Type B pancreatic cell (in vitro differentiated cells): ENCODE data around the gene LYRM4. TPM values are rescaled to one million over a fixed set of nuclear protein-coding genes. Genes with fewer than 3 reads are reported as not detected.

Experiments
- DNase-seq: peaks from one replicate; pipeline ENCODE4 v3.0.0; 2021; ENCODE audit warnings: mixed read lengths; ENCODE audit not compliant: unreplicated experiment; ENCODE audit errors: extremely low spot score
- H3K27ac Mint-ChIP-seq: 2 replicates; pipeline ENCODE4 v1.8.0; 2021; ENCODE audit warnings: mild to moderate bottlenecking, mixed read lengths
- H3K27me3 Mint-ChIP-seq: 2 replicates; pipeline ENCODE4 v1.8.0; 2021; ENCODE audit warnings: mixed read lengths
- H3K36me3 Mint-ChIP-seq: 2 replicates; pipeline ENCODE4 v1.8.0; 2021; ENCODE audit warnings: mixed read lengths
- H3K4me1 Mint-ChIP-seq: one replicate; pipeline ENCODE4 v1.8.0; 2021; ENCODE audit warnings: mixed read lengths; ENCODE audit not compliant: unreplicated experiment
- H3K4me3 Mint-ChIP-seq: 2 replicates; pipeline ENCODE4 v1.8.0; 2021; ENCODE audit warnings: mild to moderate bottlenecking, mixed read lengths
- H3K9me3 Mint-ChIP-seq: 2 replicates; pipeline ENCODE4 v1.8.0; 2021; ENCODE audit warnings: mixed read lengths
- total RNA-seq: library from RNA; stranded (reverse); gene quantifications from 2 replicates; pipeline ENCODE4 v1.2.1, GENCODE V29; 2021; ENCODE audit warnings: low replicate concordance
- TF ChIP-seq, protein P1 (sequence below): fragments of 200-600 bp; sonication (generic); conservative IDR thresholded peaks from 2 replicates; pipeline ENCODE4 v1.5.0; 2021; ENCODE audit warnings: antibody characterized with exemption, mild to moderate bottlenecking

LYRM4 gene
- total RNA-seq, 1 donor from 2014 or later, result 39.5 TPM

DNA sequence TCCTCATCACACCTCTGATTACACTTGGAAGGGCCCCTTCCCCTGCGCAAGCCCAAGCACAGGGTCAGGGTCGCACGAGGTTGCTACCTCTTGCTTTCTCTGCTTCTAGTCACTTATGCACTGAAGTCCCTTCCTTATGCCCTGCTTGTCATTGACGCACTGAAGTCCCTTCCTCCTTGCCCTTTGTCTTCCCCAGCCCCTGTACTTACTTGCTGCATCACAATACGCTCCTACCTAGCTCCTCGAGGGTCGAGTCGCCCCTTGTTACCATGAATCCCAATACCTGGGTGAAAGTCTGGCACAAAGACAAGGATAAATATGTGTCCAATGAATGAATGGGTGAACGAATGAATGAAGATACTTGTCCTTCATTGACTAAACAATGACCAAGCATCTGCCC lies 75.9 kb downstream of the LYRM4 start:
- no peak for DNase-seq
- no peaks in the 10 kb centered on the region for H3K27me3 Mint-ChIP-seq
- H3K36me3 Mint-ChIP-seq, result no peaks in the 10 kb centered on the region
- H3K4me1 Mint-ChIP-seq, result no peaks in the 10 kb centered on the region
- H3K4me3 Mint-ChIP-seq, result no peak overlapping the region
- TF ChIP-seq, protein P1, sequence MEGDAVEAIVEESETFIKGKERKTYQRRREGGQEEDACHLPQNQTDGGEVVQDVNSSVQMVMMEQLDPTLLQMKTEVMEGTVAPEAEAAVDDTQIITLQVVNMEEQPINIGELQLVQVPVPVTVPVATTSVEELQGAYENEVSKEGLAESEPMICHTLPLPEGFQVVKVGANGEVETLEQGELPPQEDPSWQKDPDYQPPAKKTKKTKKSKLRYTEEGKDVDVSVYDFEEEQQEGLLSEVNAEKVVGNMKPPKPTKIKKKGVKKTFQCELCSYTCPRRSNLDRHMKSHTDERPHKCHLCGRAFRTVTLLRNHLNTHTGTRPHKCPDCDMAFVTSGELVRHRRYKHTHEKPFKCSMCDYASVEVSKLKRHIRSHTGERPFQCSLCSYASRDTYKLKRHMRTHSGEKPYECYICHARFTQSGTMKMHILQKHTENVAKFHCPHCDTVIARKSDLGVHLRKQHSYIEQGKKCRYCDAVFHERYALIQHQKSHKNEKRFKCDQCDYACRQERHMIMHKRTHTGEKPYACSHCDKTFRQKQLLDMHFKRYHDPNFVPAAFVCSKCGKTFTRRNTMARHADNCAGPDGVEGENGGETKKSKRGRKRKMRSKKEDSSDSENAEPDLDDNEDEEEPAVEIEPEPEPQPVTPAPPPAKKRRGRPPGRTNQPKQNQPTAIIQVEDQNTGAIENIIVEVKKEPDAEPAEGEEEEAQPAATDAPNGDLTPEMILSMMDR, result no peak
- no peak overlapping the region for H3K27ac Mint-ChIP-seq
- no peaks in the 10 kb centered on the region for H3K9me3 Mint-ChIP-seq

DNA sequence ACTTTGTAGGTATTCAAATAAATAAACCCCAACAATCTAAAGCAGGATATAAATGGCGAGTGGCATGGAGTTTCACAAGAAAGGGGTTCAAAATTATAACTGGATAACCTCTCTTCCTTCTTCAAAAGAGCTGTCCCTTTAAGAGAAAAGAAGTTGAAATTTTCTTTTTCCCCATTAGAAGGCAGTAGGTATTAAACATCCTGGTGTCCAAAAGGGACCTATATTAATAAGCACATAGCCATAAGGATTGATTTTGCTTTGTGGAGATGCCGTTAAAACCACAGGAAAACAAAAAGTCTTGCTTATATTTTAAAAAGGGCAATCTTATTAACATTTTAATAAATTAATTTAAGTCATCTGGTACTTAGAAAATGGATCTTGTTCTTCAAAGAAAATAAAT lies 76.5 kb downstream of the LYRM4 start:
- H3K4me3 Mint-ChIP-seq, result no peak overlapping the region
- H3K27me3 Mint-ChIP-seq, result no peaks in the 10 kb centered on the region
- no peak for DNase-seq
- TF ChIP-seq, protein P1, result no peak
- H3K9me3 Mint-ChIP-seq, result no peaks in the 10 kb centered on the region
- H3K4me1 Mint-ChIP-seq, result no peaks in the 10 kb centered on the region
- H3K36me3 Mint-ChIP-seq, result no peaks in the 10 kb centered on the region
- no peak overlapping the region for H3K27ac Mint-ChIP-seq

DNA sequence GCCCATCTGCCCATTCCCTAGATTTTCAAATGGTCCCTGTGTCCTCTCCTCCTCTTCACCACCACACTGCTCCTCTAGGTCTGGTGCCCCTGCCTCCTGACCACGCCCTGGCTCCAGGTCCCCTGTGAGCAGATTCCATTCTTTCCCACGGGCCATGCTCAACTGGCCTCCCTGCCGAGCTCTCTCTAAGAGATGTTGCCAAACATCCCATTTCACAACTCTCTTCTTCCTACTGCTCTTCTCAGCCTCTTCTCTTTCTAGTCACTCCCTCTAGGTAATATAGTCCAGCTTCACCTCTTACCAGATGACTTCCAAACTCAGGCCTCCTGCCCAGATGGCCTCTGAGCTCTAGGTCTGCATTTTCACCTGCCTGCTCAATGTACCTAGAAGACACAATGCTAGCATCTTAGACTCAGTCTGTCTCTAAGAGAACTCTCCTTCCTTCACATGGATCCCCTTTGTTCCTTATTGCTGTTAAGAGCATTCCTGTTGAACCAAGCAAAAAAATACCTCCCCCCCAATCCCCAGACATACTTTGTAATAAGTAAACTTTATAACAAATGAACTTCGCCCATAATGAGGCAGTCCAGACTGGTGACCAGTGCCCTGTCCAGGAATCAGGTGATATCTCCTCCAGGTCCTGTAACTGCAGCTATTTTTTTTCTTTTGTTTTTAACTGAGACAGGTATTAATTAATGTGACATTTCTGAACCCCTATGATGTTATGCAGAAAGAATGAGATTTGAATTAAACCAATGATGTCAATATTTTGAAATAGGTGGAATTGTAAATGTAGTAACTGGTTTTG lies 79.0 kb downstream of the LYRM4 start:
- Mint-ChIP-seq H3K36me3 (no peaks in the 10 kb centered on the region), H3K4me1 (no peaks in the 10 kb centered on the region), H3K27me3 (no peaks in the 10 kb centered on the region), H3K4me3 (no peak overlapping the region), H3K9me3 (no peaks in the 10 kb centered on the region), H3K27ac (no peak overlapping the region)
- TF ChIP-seq, protein P1, result no peak
- DNase-seq, result no peak

DNA sequence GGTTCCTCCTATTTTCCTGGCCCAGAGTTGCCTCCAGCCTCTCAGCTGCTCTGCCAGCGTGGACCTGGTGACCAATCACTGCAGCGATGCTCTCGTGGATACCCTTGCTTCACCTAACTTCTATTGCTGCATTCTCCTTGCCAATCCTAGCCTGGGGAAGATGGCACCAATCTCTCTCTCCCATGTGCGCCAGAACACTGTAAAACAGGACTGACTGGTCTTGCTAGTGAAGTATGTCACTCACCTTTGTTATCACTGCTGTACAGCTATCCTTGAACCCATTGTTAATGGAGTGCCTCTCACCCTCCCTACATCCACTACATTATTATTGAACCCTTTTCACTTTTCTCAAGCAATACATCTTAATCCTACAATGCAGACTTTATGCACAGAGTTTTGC lies 80.1 kb downstream of the LYRM4 start:
- Mint-ChIP-seq H3K4me1 (no peaks in the 10 kb centered on the region), H3K27ac (no peak overlapping the region), H3K36me3 (no peaks in the 10 kb centered on the region), H3K27me3 (no peaks in the 10 kb centered on the region), H3K9me3 (no peaks in the 10 kb centered on the region), H3K4me3 (no peak overlapping the region)
- DNase-seq, result no peak
- TF ChIP-seq, protein P1, result no peak

DNA sequence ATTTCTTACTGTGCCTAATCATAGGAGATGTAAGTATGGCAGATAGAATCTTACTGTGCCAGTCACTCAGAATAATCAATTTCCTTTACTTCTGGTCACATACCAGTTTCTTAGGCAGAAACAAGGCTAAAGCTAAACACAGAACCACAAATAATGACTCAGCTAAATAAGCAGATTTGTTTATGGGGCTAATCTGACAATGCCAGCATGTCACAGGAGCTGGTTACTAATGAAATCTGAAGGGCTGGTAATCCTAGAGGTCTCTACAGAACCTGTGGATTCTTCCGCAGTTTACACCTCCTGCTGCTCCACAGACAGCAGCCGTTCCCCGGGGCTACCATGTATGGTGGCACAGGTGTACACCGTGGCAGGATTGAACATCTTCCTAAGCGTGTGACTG lies 80.8 kb downstream of the LYRM4 start:
- TF ChIP-seq, protein P1, result no peak
- Mint-ChIP-seq H3K4me3 (no peak overlapping the region), H3K9me3 (no peaks in the 10 kb centered on the region), H3K36me3 (no peaks in the 10 kb centered on the region), H3K27ac (no peak overlapping the region), H3K4me1 (no peaks in the 10 kb centered on the region), H3K27me3 (no peaks in the 10 kb centered on the region)
- no peak for DNase-seq
